ENCODE measurements around the gene CRIP2. TPM values are rescaled to one million over a fixed set of nuclear protein-coding genes. Genes with fewer than 3 reads are reported as not detected.

CRIP2 gene
- total and polyA plus RNA-seq, 2 of the 4 experiments (the other 2 are of a cell fraction): 18.1 to 123 TPM

- no TSS peak for BruUV-seq (replicated peaks)
Observed at GRCh38 chr14:105469456-105470349, 4.9 kb upstream of the CRIP2 start.

More at GRCh38 chr14:105469456-105470349, 4.9 kb upstream of the CRIP2 start:
- H3K4me1 ChIP-seq (ENCODE audit: control insufficient read depth, insufficient read depth, low read length): peaks cover 2% of the 10 kb centered on the region; the same call in 1 of the 2 replicates
- DNase-seq (no peak), ATAC-seq (ENCODE audit: low read depth) (no peak)
- H4K20me1 ChIP-seq (ENCODE audit: insufficient read depth, low read length): peaks cover 15% of the 10 kb centered on the region
- no peak overlapping the region for H3K27ac ChIP-seq (ENCODE audit: insufficient read depth, low read length)
- TF ChIP-seq USF2 (IDR thresholded peaks at IDR 0.05; ENCODE audit: low read depth, low read length) (no peak), CTCF (conservative IDR thresholded peaks at IDR 0.05; ENCODE audit: low read depth, low read length) (no peak), MAZ (IDR thresholded peaks at IDR 0.05; ENCODE audit: borderline replicate concordance, low read depth, low read length) (no peak), BHLHE40 (IDR thresholded peaks at IDR 0.05; ENCODE audit: low read depth, low read length) (no peak), NFE2L2 (IDR thresholded peaks at IDR 0.05; ENCODE audit: low read depth, low read length) (no peak), SMC3 (IDR thresholded peaks at IDR 0.05; ENCODE audit: low read depth, low read length) (no peak), CEBPB (IDR thresholded peaks at IDR 0.05; ENCODE audit: low read depth, low read length) (no peak), MAFK (IDR thresholded peaks at IDR 0.05; ENCODE audit: low read depth, low read length) (no peak), POLR2A (IDR thresholded peaks at IDR 0.05; ENCODE audit: low read depth, low read length) (no peak), MXI1 (IDR thresholded peaks at IDR 0.05; ENCODE audit: borderline replicate concordance, low read depth, low read length) (no peak), RAD21 (IDR thresholded peaks at IDR 0.05; ENCODE audit: low read length) (no peak), CHD1 (IDR thresholded peaks at IDR 0.05; ENCODE audit: low read depth, low read length) (no peak), FOS (IDR thresholded peaks at IDR 0.05; ENCODE audit: low read depth, low read length) (no peak)
- WGBS, 2 experiments (ENCODE audit: extremely low coverage in 2 of 2, insufficient read length in 1 of 2): 86% methylated on average over 12 of the region's 54 CpGs; no CpG with 5 or more reads in 1 of the 2 experiments
- ChIA-PET POLR2A (ENCODE audit: unreplicated experiment) (no interaction called here), CTCF (interaction anchor here (1.1 kb wide), 2 partner anchors 11 to 17 kb away, joined by 3 to 7 read pairs; partner anchors contain the start of gene CRIP1)
- no peak overlapping the region for H3K4me2 ChIP-seq (ENCODE audit: low read depth, low read length)
- in situ Hi-C loops (cut with MboI; ENCODE audit: low sequenced_read_pairs) (no loop called here), intact Hi-C loops (cut with micrococcal nuclease) (no loop called here), dilution Hi-C loops (cut with HindIII; ENCODE audit: low sequenced_read_pairs, unreplicated experiment) (no loop called here)
- H2BK20ac ChIP-seq (ENCODE audit: low read depth, low read length): no peak overlapping the region
- peaks cover 34% of the 10 kb centered on the region for H3K36me3 ChIP-seq (ENCODE audit: control insufficient read depth, insufficient read depth, low read length)
- H2BK5ac ChIP-seq (ENCODE audit: low read depth, low read length, poor library complexity, severe bottlenecking): no peak overlapping the region
- H3K18ac ChIP-seq (ENCODE audit: low read depth, low read length): no peak overlapping the region
- no peak overlapping the region for H4K5ac ChIP-seq (ENCODE audit: low read depth, low read length)
- H4K91ac ChIP-seq (ENCODE audit: insufficient read depth, low read depth, low read length): no peak overlapping the region
- H3K9ac ChIP-seq (ENCODE audit: low read depth, low read length): no peak overlapping the region
- H2AK5ac ChIP-seq (ENCODE audit: low read depth, low read length): no peak overlapping the region
- H3K23ac ChIP-seq (ENCODE audit: low read depth, low read length): no peak overlapping the region
- H3K4ac ChIP-seq (ENCODE audit: low read depth, low read length): no peak overlapping the region
- H2BK15ac ChIP-seq (ENCODE audit: low read depth, low read length): no peak overlapping the region
- H4K8ac ChIP-seq (ENCODE audit: low read depth in 2 of 2, low read length in 2 of 2): no peak overlapping the region
- no peak overlapping the region for H2AFZ ChIP-seq (replicated peaks; ENCODE audit: low read length, poor library complexity)
- no peaks in the 10 kb centered on the region; a peak in 1 of 4 replicates for H3K79me1 ChIP-seq (ENCODE audit: low read depth in 1 of 2, low read length in 2 of 2)
- H3K9me1 ChIP-seq (ENCODE audit: insufficient read depth, low read length): 0 out of 2 replicates have a peak, but pooled peaks cover 3% of the 10 kb centered on the region
- H3K14ac ChIP-seq (replicated peaks; ENCODE audit: low read depth, low read length): no peak overlapping the region
- H3K9me3 ChIP-seq (ENCODE audit: control insufficient read depth, insufficient read depth, low read length): no peaks in the 10 kb centered on the region
- no peaks in the 10 kb centered on the region for H3K27me3 ChIP-seq (ENCODE audit: control insufficient read depth, insufficient read depth, low read length)
- no peak overlapping the region for H3K56ac ChIP-seq (ENCODE audit: extremely low read depth, insufficient read depth, low read length)
- no peak overlapping the region for H2AK9ac ChIP-seq (replicated peaks; ENCODE audit: low read depth, low read length, poor library complexity)
- H2BK120ac ChIP-seq (ENCODE audit: low read depth, low read length): no peak overlapping the region
- H3K4me3 ChIP-seq (ENCODE audit: insufficient read depth, low read depth, low read length): no peak overlapping the region
